SH-SY5Y (cell line): Measurements from ENCODE around the gene TIAM2.

Source experiments
- GATA2 ChIP-seq: IDR thresholded peaks from 2 replicates; pipeline ENCODE4 v1.6.1; 2011; ENCODE audit warnings: mild to moderate bottlenecking, low read depth, low read length
- GATA3 ChIP-seq: IDR thresholded peaks from 2 replicates; pipeline ENCODE4 v1.6.1; 2011; ENCODE audit warnings: low read depth, mild to moderate bottlenecking, low read length, moderate library complexity

DNA sequence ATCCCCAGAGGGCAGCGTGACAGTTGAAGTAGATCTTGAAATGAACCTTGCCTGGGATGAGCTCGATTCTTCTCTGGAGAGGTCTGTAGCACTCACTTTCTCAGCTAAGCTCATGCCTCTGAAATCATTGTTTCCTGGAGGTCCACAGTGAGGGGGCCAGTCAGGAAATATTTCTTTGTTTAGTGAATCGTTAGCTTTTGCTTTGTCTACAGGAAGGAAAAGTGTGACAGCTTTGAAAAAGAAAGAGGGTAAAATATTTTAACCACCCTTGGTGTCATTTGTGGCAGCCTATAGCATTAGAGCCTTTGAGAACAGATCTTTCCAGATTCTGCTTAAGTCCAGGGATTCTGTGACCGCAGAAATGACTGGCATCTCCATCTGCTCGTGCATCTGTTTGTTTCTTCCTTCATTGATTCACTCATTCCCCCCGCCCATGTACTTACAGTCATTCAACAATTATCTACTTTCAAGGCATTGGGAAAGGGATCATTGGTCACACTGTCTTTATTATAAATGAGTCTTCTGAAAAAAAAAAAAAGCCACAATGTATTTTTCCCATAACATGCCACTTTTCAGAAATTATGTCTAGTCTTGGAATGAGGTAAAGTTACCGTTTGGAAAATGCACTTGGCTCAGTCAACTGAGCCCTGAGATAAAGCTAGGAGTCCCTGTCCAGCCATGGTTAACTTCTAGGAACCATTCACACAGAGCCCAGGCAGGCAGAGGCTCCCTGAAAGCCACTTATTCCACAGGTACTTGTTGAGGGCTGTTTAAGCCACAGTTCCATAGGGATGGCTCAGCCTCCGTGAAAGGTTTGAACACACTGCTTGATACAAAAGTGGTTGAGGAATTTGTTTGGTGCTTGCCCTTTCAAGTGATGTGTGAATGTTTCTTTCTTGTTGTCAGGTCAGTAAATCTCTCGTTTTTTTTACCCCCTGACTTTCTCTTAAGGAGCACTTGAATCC, 86.0 kb downstream of the TIAM2 start:
- no peak for TF ChIP-seq GATA2
- no peak for TF ChIP-seq GATA3
